ENCODE results near the gene DUOX2. TPM values are rescaled to one million over a fixed set of nuclear protein-coding genes. Genes with fewer than 3 reads are reported as not detected.
"Not testable (repeated sequence)": the region's sequence is repeated elsewhere in the genome, so short reads cannot be mapped to it uniquely, and the experiment has no call there.

Gene DUOX2
- polyA plus RNA-seq, 1 experiment = not detected

- ChIA-PET POLR2A (no interaction called here), CTCF (interaction anchor here (0.9 to 2.4 kb wide), 3 partner anchors 11 to 20 kb away, joined by 4 to 8 read pairs (median 8); no protein-coding TSS in a partner anchor)
- H3K9me3 ChIP-seq (ENCODE audit: control insufficient read depth, insufficient read depth, low read length) = no peaks in the 10 kb centered on the region; the same call in 1 of the 2 replicates
- H3K27me3 ChIP-seq (ENCODE audit: control insufficient read depth, insufficient read depth, low read length) = peaks cover 54% of the 10 kb centered on the region
- no peak for DNase-seq (ENCODE audit: low read depth, low spot score)
- no peak overlapping the region for H3K4me3 ChIP-seq (ENCODE audit: low read depth, low read length)
- no peak for TF ChIP-seq CTCF (IDR thresholded peaks at IDR 0.05; ENCODE audit: low read depth, low read length)
- H3K27ac ChIP-seq (ENCODE audit: low read depth, low read length) = no peak overlapping the region
Observed at GRCh38 chr15:45137703-45138102, 23.7 kb upstream of the DUOX2 start.

- CTCF ChIA-PET = interaction anchor here (1.8 to 2.4 kb wide), 2 partner anchors 9 to 18 kb away, joined by 8 read pairs; no protein-coding TSS in a partner anchor
- Histone ChIP-seq H3K4me3 (ENCODE audit: low read depth, low read length) (no peak overlapping the region), H3K27me3 (ENCODE audit: control insufficient read depth, insufficient read depth, low read length) (peaks cover 61% of the 10 kb centered on the region), H3K27ac (ENCODE audit: low read depth, low read length) (no peak overlapping the region), H3K9me3 (ENCODE audit: control insufficient read depth, insufficient read depth, low read length) (no peaks in the 10 kb centered on the region; the same call in 1 of the 2 replicates)
- no peak for DNase-seq (ENCODE audit: low read depth, low spot score)
- POLR2A ChIA-PET = no interaction called here
- TF ChIP-seq CTCF (IDR thresholded peaks at IDR 0.05; ENCODE audit: low read depth, low read length) = peak; percentile 34; the same call in 1 of the 2 replicates
Observed at GRCh38 chr15:45136378-45136764, 22.4 kb upstream of the DUOX2 start.

DNA sequence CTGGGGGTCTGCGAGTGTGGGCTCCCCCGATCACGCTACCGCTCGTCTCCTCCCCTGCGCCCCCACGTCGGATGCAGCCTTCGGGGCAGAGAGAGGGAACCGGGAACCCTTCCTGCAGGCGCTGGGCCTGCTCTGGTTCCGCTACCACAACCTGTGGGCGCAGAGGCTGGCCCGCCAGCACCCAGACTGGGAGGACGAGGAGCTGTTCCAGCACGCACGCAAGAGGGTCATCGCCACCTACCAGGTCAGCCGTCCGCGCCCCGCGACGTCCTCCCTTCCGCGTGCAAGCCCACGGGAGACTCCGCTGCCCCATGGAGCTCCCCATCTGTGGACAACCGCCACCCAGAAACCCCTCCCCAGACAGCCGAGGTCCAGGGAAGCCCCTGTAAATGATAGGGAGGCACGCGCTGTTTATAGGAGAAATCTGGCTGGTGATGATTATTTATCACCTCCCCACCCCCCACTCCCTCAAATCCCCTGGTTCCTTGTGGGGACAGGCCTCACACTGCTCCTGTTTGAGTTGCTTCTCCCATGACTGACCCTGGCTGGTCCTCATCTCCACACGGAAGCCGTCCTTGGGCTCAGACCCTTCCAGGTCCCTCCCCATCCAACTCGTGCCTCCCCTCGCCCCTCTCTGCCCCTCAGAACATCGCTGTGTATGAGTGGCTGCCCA lies 21.9 kb upstream of the DUOX2 start:
- H3K27me3 ChIP-seq (ENCODE audit: control insufficient read depth, insufficient read depth, low read length) = peaks cover 63% of the 10 kb centered on the region
- CTCF ChIA-PET; H3K4me3 ChIP-seq (ENCODE audit: low read depth, low read length); DNase-seq (ENCODE audit: low read depth, low spot score); POLR2A ChIA-PET; H3K27ac ChIP-seq (ENCODE audit: low read depth, low read length); H3K9me3 ChIP-seq (ENCODE audit: control insufficient read depth, insufficient read depth, low read length): not testable (repeated sequence)

GRCh38 chr15:45134682-45135604 lies 21.0 kb upstream of the DUOX2 start:
- no peak for DNase-seq (ENCODE audit: low read depth, low spot score)
- CTCF ChIA-PET = interaction anchor here (5.6 kb wide), 1 partner anchor 17 kb away, joined by 30 read pairs; no protein-coding TSS in a partner anchor
- H3K27me3 ChIP-seq (ENCODE audit: control insufficient read depth, insufficient read depth, low read length) = peaks cover 72% of the 10 kb centered on the region
- H3K27ac ChIP-seq (ENCODE audit: low read depth, low read length) = no peak overlapping the region
- no peaks in the 10 kb centered on the region; the same call in 1 of the 2 replicates for H3K9me3 ChIP-seq (ENCODE audit: control insufficient read depth, insufficient read depth, low read length)
- no peak overlapping the region for H3K4me3 ChIP-seq (ENCODE audit: low read depth, low read length)
- POLR2A ChIA-PET = no interaction called here
- TF ChIP-seq CTCF (IDR thresholded peaks at IDR 0.05; ENCODE audit: low read depth, low read length) = no peak

GRCh38 chr15:45134046-45134445 lies 20.1 kb upstream of the DUOX2 start:
- no peak for DNase-seq (ENCODE audit: low read depth, low spot score)
- H3K9me3 ChIP-seq (ENCODE audit: control insufficient read depth, insufficient read depth, low read length) = no peaks in the 10 kb centered on the region; the same call in 1 of the 2 replicates
- H3K27me3 ChIP-seq (ENCODE audit: control insufficient read depth, insufficient read depth, low read length) = peaks cover 76% of the 10 kb centered on the region
- H3K27ac ChIP-seq (ENCODE audit: low read depth, low read length) = no peak overlapping the region
- H3K4me3 ChIP-seq (ENCODE audit: low read depth, low read length) = no peak overlapping the region
- TF ChIP-seq CTCF (IDR thresholded peaks at IDR 0.05; ENCODE audit: low read depth, low read length) = no peak
- ChIA-PET POLR2A (no interaction called here), CTCF (interaction anchor here (2.1 to 5.6 kb wide), 2 partner anchors 16 to 29 kb away, joined by 9 to 30 read pairs; no protein-coding TSS in a partner anchor)
